Keratinocyte (primary cell): Measurements from ENCODE around the gene VPS35L.

Experiments used
- EZH2 ChIP-seq: IDR thresholded peaks from one replicate; pipeline ENCODE4 v1.6.1; 2012; ENCODE audit warnings: inconsistent platforms, mild to moderate bottlenecking, low read length, moderate library complexity
- TF ChIP-seq, protein P1 (sequence below), 3 experiments: IDR thresholded peaks in 1 of 3; conservative IDR thresholded peaks in 1 of 3; optimal IDR thresholded peaks in 1 of 3; 2 replicates in 2 of 3; 3 replicates in 1 of 3; pipeline versions ENCODE3 to v1.5.1; 2011; ENCODE audit warnings: low read length in 3 of 3, mild to moderate bottlenecking in 3 of 3, moderate library complexity in 2 of 3, control low read depth in 1 of 3, inconsistent platforms in 1 of 3; ENCODE audit not compliant: insufficient read depth in 2 of 3; ENCODE audit errors: extremely low read depth in 1 of 3

DNA sequence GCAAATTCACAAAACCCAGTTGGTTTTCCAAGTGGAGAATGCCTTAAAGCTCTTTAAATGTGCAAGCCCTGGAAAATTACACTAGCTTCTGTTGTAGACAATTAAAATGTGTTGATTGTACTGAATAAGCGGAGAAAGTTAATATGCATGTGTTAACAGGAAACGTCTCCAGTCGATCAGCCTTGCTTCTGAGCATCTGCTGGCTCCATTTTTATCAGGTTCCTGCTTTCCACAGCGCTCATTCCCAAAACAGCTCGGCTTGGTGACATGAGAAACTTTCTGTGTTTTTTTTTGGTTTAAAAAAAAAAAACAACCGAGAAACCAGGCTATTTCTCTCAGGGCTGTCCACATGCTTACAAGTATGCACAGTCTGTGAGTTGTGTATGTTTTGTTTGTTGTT lies 60.7 kb downstream of the VPS35L start:
- TF ChIP-seq, protein P1, sequence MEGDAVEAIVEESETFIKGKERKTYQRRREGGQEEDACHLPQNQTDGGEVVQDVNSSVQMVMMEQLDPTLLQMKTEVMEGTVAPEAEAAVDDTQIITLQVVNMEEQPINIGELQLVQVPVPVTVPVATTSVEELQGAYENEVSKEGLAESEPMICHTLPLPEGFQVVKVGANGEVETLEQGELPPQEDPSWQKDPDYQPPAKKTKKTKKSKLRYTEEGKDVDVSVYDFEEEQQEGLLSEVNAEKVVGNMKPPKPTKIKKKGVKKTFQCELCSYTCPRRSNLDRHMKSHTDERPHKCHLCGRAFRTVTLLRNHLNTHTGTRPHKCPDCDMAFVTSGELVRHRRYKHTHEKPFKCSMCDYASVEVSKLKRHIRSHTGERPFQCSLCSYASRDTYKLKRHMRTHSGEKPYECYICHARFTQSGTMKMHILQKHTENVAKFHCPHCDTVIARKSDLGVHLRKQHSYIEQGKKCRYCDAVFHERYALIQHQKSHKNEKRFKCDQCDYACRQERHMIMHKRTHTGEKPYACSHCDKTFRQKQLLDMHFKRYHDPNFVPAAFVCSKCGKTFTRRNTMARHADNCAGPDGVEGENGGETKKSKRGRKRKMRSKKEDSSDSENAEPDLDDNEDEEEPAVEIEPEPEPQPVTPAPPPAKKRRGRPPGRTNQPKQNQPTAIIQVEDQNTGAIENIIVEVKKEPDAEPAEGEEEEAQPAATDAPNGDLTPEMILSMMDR (optimal IDR thresholded peaks at IDR 0.05 in 1 of 3, IDR thresholded peaks at IDR 0.05 in 1 of 3, conservative IDR thresholded peaks at IDR 0.05 in 1 of 3; ENCODE audit: extremely low read depth in 1 of 3, insufficient read depth in 2 of 3, low read length in 3 of 3), result no peak
- no peak for TF ChIP-seq EZH2
